ENCODE results near the gene KCNJ14.

- TF ChIP-seq CTCF (IDR thresholded peaks at IDR 0.05; ENCODE audit: low read depth, low read length), result no peak
- no peak for TF ChIP-seq EZH2phosphoT487 (IDR thresholded peaks at IDR 0.05; ENCODE audit: low read depth)
Observed at GRCh38 chr19:48499316-48500090, 44.1 kb downstream of the KCNJ14 start.

All from OCI-LY3 (cell line).